Endodermal cell (in vitro differentiated cells): ENCODE data around the gene SIRPD. TPM values are rescaled to one million over a fixed set of nuclear protein-coding genes. Genes with fewer than 3 reads are reported as not detected.

ENCODE experiments used
- DNase-seq: peaks from one replicate; pipeline ENCODE4 v3.0.0-alpha.2; 2017
- H3K27ac ChIP-seq: 2 replicates; pipeline ENCODE4 v1.5.1; 2013; ENCODE audit warnings: mild to moderate bottlenecking, low read depth, low read length, moderate library complexity
- H3K27me3 ChIP-seq: 2 replicates; pipeline ENCODE4 v1.6.1; 2013; ENCODE audit warnings: mild to moderate bottlenecking, low read length, moderate library complexity; ENCODE audit not compliant: insufficient read depth, control insufficient read depth, poor library complexity, severe bottlenecking
- H3K36me3 ChIP-seq: 2 replicates; pipeline ENCODE4 v1.7.0; 2013; ENCODE audit warnings: mild to moderate bottlenecking, low read length, moderate library complexity; ENCODE audit not compliant: control insufficient read depth, insufficient read depth
- H3K4me1 ChIP-seq: one replicate; pipeline ENCODE4 v1.7.0; 2013; ENCODE audit warnings: low read length; ENCODE audit not compliant: control insufficient read depth, insufficient read depth
- H3K4me3 ChIP-seq: 2 replicates; pipeline ENCODE4 v1.5.1; 2013; ENCODE audit warnings: mild to moderate bottlenecking, low read length, moderate library complexity
- H3K9ac ChIP-seq: 2 replicates; pipeline ENCODE4 v1.6.1; 2013; ENCODE audit warnings: mild to moderate bottlenecking, low read length, moderate library complexity; ENCODE audit not compliant: poor library complexity, severe bottlenecking; ENCODE audit errors: extremely low read depth
- H3K9me3 ChIP-seq: 2 replicates; pipeline ENCODE4 v1.6.1; 2013; ENCODE audit warnings: mild to moderate bottlenecking, low read length, moderate library complexity; ENCODE audit not compliant: control insufficient read depth
- H3K27ac Mint-ChIP-seq: 2 replicates; pipeline ENCODE4 v1.8.0; 2020; ENCODE audit warnings: mixed read lengths
- H3K27me3 Mint-ChIP-seq: 2 replicates; pipeline ENCODE4 v1.8.0; 2021; ENCODE audit warnings: mild to moderate bottlenecking, mixed read lengths; ENCODE audit not compliant: insufficient read depth
- H3K36me3 Mint-ChIP-seq: 2 replicates; pipeline ENCODE4 v1.8.0; 2020; ENCODE audit warnings: low read depth, mixed read lengths
- H3K4me1 Mint-ChIP-seq: 2 replicates; pipeline ENCODE4 v1.8.0; 2020; ENCODE audit warnings: mixed read lengths
- H3K4me3 Mint-ChIP-seq: 2 replicates; pipeline ENCODE4 v1.8.0; 2020; ENCODE audit warnings: mild to moderate bottlenecking, moderate library complexity, mixed read lengths
- H3K9me3 Mint-ChIP-seq: 2 replicates; pipeline ENCODE4 v1.8.0; 2020; ENCODE audit warnings: mild to moderate bottlenecking, mixed read lengths
- CTCF ChIP-seq: fragments of 200-600 bp; sonication (generic); conservative IDR thresholded peaks from 2 replicates; pipeline ENCODE4 v1.5.0; 2021; ENCODE audit warnings: antibody characterized with exemption, mild to moderate bottlenecking
- whole genome bisulfite sequencing, 2 experiments: methylation state at CpG; one replicate each; pipeline versions ENCODE4 v1.1.5 to v1.1.7; 2013; ENCODE audit warnings: missing lambda C conversion rate in 2 of 2, mixed read lengths in 1 of 2; ENCODE audit not compliant: insufficient coverage in 1 of 2, insufficient read length in 1 of 2; 5-methylcytosine and 5-hydroxymethylcytosine counted together
- total RNA-seq, 2 donors: library from RNA; stranded (reverse); fragmentation: NEBNext Ultra II Directional in 1 of 2; extraction: Animal tissue kit (Norgen Biotek cat#: 25700) in 1 of 2; gene quantifications; 2 replicates in 1 of 2; 3 replicates in 1 of 2; pipeline ENCODE4 v1.2.1, GENCODE V29; 2021

Gene SIRPD
- total RNA-seq, 2 donors from 2014 or later = not detected

- no peak overlapping the region for H3K27ac ChIP-seq
- no peak overlapping the region for H3K27ac Mint-ChIP-seq
- H3K9me3 ChIP-seq = no peaks in the 10 kb centered on the region
- H3K36me3 Mint-ChIP-seq = no peaks in the 10 kb centered on the region
- H3K4me1 ChIP-seq = no peaks in the 10 kb centered on the region
- H3K9me3 Mint-ChIP-seq = no peaks in the 10 kb centered on the region
- no peaks in the 10 kb centered on the region for H3K36me3 ChIP-seq
- H3K27me3 Mint-ChIP-seq = no peaks in the 10 kb centered on the region
- H3K4me3 Mint-ChIP-seq = no peak overlapping the region
- no peak overlapping the region for H3K9ac ChIP-seq
- H3K4me1 Mint-ChIP-seq = no peaks in the 10 kb centered on the region
- no peak overlapping the region for H3K4me3 ChIP-seq
- no peaks in the 10 kb centered on the region for H3K27me3 ChIP-seq
- WGBS, 2 experiments = no CpG with 5 or more reads among the region's 9 CpGs
- TF ChIP-seq CTCF = no peak
- DNase-seq = no peak
Observed at GRCh38 chr20:1588533-1589460, 31.3 kb upstream of the SIRPD start.

GRCh38 chr20:1587781-1588532 lies 30.5 kb upstream of the SIRPD start:
- Histone ChIP-seq H3K36me3 (no peaks in the 10 kb centered on the region), H3K27ac (no peak overlapping the region), H3K4me3 (no peak overlapping the region), H3K9ac (no peak overlapping the region), H3K9me3 (no peaks in the 10 kb centered on the region), H3K4me1 (no peaks in the 10 kb centered on the region), H3K27me3 (no peaks in the 10 kb centered on the region)
- H3K27me3 Mint-ChIP-seq = no peaks in the 10 kb centered on the region
- DNase-seq = no peak
- no peak overlapping the region for H3K4me3 Mint-ChIP-seq
- H3K9me3 Mint-ChIP-seq = no peaks in the 10 kb centered on the region
- no peak for TF ChIP-seq CTCF
- H3K27ac Mint-ChIP-seq = no peak overlapping the region
- no peaks in the 10 kb centered on the region for H3K4me1 Mint-ChIP-seq
- H3K36me3 Mint-ChIP-seq = no peaks in the 10 kb centered on the region
- no CpG with 5 or more reads among the region's 3 CpGs for WGBS, 2 experiments

DNA sequence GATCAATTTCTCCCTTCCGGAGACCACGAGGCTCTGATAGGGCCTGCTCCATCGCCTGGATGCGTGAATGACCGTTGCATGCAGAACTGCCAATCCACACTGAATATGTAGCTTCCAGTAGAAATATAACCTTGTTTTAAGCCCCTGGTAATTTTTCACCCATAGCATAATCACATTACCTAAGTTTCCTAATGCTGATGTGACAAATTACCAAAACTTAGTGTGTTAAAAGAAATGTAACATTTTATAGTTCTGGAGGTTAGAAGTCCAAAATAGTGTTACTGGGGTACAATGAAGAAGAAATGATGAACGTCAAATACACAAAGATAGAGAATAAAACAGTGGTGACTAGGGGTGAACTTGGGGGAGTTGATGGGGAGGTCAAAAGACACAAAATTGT lies 22.0 kb upstream of the SIRPD start:
- no peak overlapping the region for H3K4me3 ChIP-seq
- Mint-ChIP-seq H3K9me3 (no peaks in the 10 kb centered on the region), H3K27me3 (no peaks in the 10 kb centered on the region), H3K4me1 (no peaks in the 10 kb centered on the region), H3K4me3 (no peak overlapping the region), H3K36me3 (no peaks in the 10 kb centered on the region), H3K27ac (no peak overlapping the region)
- no peak for TF ChIP-seq CTCF
- no peaks in the 10 kb centered on the region for H3K9me3 ChIP-seq
- no peak for DNase-seq
- no peaks in the 10 kb centered on the region for H3K4me1 ChIP-seq
- no peak overlapping the region for H3K27ac ChIP-seq
- H3K9ac ChIP-seq = no peak overlapping the region
- no peaks in the 10 kb centered on the region for H3K27me3 ChIP-seq
- no peaks in the 10 kb centered on the region for H3K36me3 ChIP-seq
- WGBS, 2 experiments = 91 to 94% methylated on average over 6 of the region's 6 CpGs
